ENCODE results near the gene E4F1. TPM values are rescaled to one million over a fixed set of nuclear protein-coding genes. Genes with fewer than 3 reads are reported as not detected.
A peak's percentile ranks its signal among the peaks of the same experiment; 100 is the strongest.

Gene E4F1
- total and polyA plus RNA-seq, 9 of the 15 experiments (the other 6 are each of a cell fraction or from before 2014, with no cell fraction given): 0.48 to 94.9 (median 20.4) TPM

DNA sequence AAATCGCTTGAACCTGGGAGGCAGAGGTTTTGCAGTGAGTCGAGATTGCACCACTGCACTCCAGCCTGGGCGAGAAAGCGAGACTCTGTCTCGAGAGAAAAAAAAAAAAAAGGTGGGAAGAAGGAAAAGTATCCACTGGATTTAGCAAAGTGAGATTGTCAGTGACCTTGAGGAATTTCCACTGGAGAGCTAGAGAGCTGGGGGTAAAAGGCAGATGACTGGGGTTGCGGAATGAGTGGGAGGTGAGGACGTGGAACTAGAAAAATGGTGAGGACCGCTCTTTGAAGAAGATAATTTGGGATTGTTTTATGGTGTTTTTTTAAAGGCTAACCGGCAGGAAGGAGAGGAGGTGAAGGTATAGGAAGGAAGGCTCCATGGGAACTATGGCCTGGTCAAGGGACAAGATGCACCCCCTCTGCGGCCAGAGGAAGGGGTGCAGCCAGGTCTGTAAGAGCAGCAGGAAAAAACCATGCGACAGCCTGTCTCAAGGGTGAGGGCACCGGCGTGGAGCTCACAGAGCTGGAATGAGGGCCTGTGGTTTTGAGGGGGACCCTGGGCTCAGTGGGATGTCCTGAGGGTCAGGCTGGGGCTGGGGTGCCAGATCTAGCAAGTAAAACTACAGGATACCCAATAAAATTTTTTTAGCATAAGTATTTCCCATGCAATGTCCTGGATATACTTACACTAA is 18.8 kb upstream of the E4F1 start:
- H3K9me3 ChIP-seq (replicated peaks; ENCODE audit: control insufficient read depth, insufficient read depth, low read depth, low read length): no peaks in the 10 kb centered on the region
- H2AFZ ChIP-seq (ENCODE audit: low read depth, low read length): peak overlapping the region; percentile 100
- in situ Hi-C loops (cut with MboI): no loop called here
- WGBS (ENCODE audit: insufficient coverage, low coverage, missing lambda C conversion rate): 51% methylated on average over 9 of the region's 13 CpGs
- peaks cover 30% of the 10 kb centered on the region; the same call in 1 of the 3 replicates for H3K36me3 ChIP-seq (ENCODE audit: control insufficient read depth, insufficient read depth, low read length)
- intact Hi-C loops (cut with micrococcal nuclease): no loop called here
- CTCF ChIA-PET (ENCODE audit: low intra/inter-chr PET ratio): no interaction called here
- H3K9ac ChIP-seq (ENCODE audit: insufficient read depth in 1 of 2, low read depth in 2 of 2, low read length in 2 of 2): peak overlapping the region; percentile 92 to 96
- H3K27ac ChIP-seq (ENCODE audit: extremely low read depth, low read depth, low read length): peak overlapping the region; percentile 93
- ATAC-seq (peak; percentile 8), FAIRE-seq (peak; percentile 56), DNase-seq (ENCODE audit: extremely low read depth in 1 of 4, low spot score in 3 of 4) (peak; percentile 42 to 53 (median 42))
- H3K4me3 ChIP-seq: peak overlapping the region; percentile 84
- H3K27me3 ChIP-seq (ENCODE audit: control insufficient read depth in 2 of 2, insufficient read depth in 2 of 2, low read length in 2 of 2): no peaks in the 10 kb centered on the region
- BruUV-seq (replicated peaks): TSS peak; percentile 81
- H3K4me2 ChIP-seq (ENCODE audit: insufficient read depth, low read length): peak overlapping the region; percentile 92
- POLR2A ChIA-PET: interaction anchor here (0.5 to 1.4 kb wide), 5 partner anchors 10 to 71 kb away, joined by 3 to 15 read pairs (median 3); partner anchors contain the start of gene TRAF7
- peaks cover 34% of the 10 kb centered on the region for H3K79me2 ChIP-seq (ENCODE audit: control insufficient read depth, insufficient read depth, low read length)
- no peaks in the 10 kb centered on the region; the same call in 1 of the 2 replicates for H4K20me1 ChIP-seq (replicated peaks; ENCODE audit: control insufficient read depth, insufficient read depth, low read length)
- peaks cover 9 to 57% of the 10 kb centered on the region in 2 experiments; a peak in 4 of 5 replicates for H3K4me1 ChIP-seq (replicated peaks in 1 of 2; ENCODE audit: control insufficient read depth in 2 of 2, insufficient read depth in 2 of 2, low read length in 2 of 2)
- no peaks in the 10 kb centered on the region for H3K9me1 ChIP-seq (ENCODE audit: control insufficient read depth, insufficient read depth, low read length)
- TF ChIP-seq NR4A1 (CRISPR knock-in tag; IDR thresholded peaks at IDR 0.05) (0 out of 2 replicates have a peak, but pooled peaks have one; percentile 20), NR4A1 (tag; IDR thresholded peaks at IDR 0.05) (no peak), KAT8 (IDR thresholded peaks at IDR 0.05; ENCODE audit: low read depth) (no peak), BHLHE40 (IDR thresholded peaks at IDR 0.05; ENCODE audit: low read length) (no peak), EGR1 (conservative IDR thresholded peaks at IDR 0.05) (0 out of 2 replicates have a peak, but pooled peaks have one; percentile 25), HDGF (IDR thresholded peaks at IDR 0.05) (0 out of 2 replicates have a peak, but pooled peaks have one; percentile 41), CBX2 (IDR thresholded peaks at IDR 0.05; ENCODE audit: insufficient read depth, low read length, poor library complexity, severe bottlenecking) (no peak), MED1 (CRISPR knock-in tag; IDR thresholded peaks at IDR 0.05; ENCODE audit: borderline replicate concordance) (no peak), U2AF1 (optimal IDR thresholded peaks at IDR 0.05; ENCODE audit: low read depth, low read length) (peak; percentile 3), TAL1 (IDR thresholded peaks at IDR 0.05) (no peak), RFX7 (CRISPR knock-in tag; IDR thresholded peaks at IDR 0.05) (0 out of 2 replicates have a peak, but pooled peaks have one; percentile 40), SNRNP70 (optimal IDR thresholded peaks at IDR 0.05; ENCODE audit: low read depth, low read length) (no peak), KDM2B (CRISPR knock-in tag; IDR thresholded peaks at IDR 0.05) (no peak), TEAD1 (CRISPR knock-in tag; IDR thresholded peaks at IDR 0.05) (no peak)
- TF ChIP-seq, protein P1, sequence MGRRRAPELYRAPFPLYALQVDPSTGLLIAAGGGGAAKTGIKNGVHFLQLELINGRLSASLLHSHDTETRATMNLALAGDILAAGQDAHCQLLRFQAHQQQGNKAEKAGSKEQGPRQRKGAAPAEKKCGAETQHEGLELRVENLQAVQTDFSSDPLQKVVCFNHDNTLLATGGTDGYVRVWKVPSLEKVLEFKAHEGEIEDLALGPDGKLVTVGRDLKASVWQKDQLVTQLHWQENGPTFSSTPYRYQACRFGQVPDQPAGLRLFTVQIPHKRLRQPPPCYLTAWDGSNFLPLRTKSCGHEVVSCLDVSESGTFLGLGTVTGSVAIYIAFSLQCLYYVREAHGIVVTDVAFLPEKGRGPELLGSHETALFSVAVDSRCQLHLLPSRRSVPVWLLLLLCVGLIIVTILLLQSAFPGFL (CRISPR knock-in tag; IDR thresholded peaks at IDR 0.05): 0 out of 2 replicates have a peak, but pooled peaks have one; percentile 79

Data from K562 (cell line).